Motor neuron (in vitro differentiated cells): ENCODE measurements around the gene KLHL29. TPM values are rescaled to one million over a fixed set of nuclear protein-coding genes. Genes with fewer than 3 reads are reported as not detected.

ENCODE experiments used
- ATAC-seq, 8 experiments: fragments of 200-7000 bp; cut with Tn5 transposase; replicated peaks in 6 of 8; 2 replicates each; pipeline ENCODE4 v1.8.0; 2021; ENCODE audit warnings: mild to moderate bottlenecking in 8 of 8, moderate library complexity in 8 of 8
- H3K27ac ChIP-seq, 2 donors: fragments of 250-450 bp; sonication (Bioruptor Pico); 2 replicates each; pipeline ENCODE4 v1.9.0; 2021; ENCODE audit warnings: antibody characterized with exemption in 2 of 2, mild to moderate bottlenecking in 2 of 2, moderate library complexity in 1 of 2
- H3K4me1 ChIP-seq, 2 donors: fragments of 250-450 bp; sonication (Bioruptor Pico); replicated peaks in 1 of 2; 2 replicates each; pipeline ENCODE4 v1.6.1; 2021; ENCODE audit warnings: antibody characterized with exemption in 2 of 2, mild to moderate bottlenecking in 2 of 2, moderate library complexity in 1 of 2
- H3K4me3 ChIP-seq, 5 donors: fragments of 250-450 bp; sonication (Bioruptor Pico); 2 replicates each; pipeline ENCODE4 v1.9.0; 2021; ENCODE audit warnings: antibody characterized with exemption in 5 of 5, mild to moderate bottlenecking in 5 of 5, moderate library complexity in 4 of 5
- WGBS, 10 experiments: fragments of 450-650 bp; shearing (Covaris generic); methylation state at CpG; one replicate each; pipeline ENCODE4 v1.0.0; 2022; 5-methylcytosine and 5-hydroxymethylcytosine counted together
- in situ Hi-C, 9 experiments: fragments of 400-800 bp; cut with MboI; loops; one replicate each; pipeline ENCODE4 v1.15.0; 2021; ENCODE audit warnings: low sequenced_read_pairs in 9 of 9, low pct_unique_long_range_greater_than_20kb in 2 of 9; ENCODE audit not compliant: unreplicated experiment in 9 of 9
- total RNA-seq, 8 experiments: library from RNA; unstranded; fragments of 300-600 nt; gene quantifications; 2 replicates each; pipeline versions ENCODE4 v1.2.3 to v1.2.4, GENCODE V29; 2022

The KLHL29 gene
- total RNA-seq, 8 experiments from 2014 or later, result 4.1 to 58.7 (median 5.4) TPM

- H3K27ac ChIP-seq, result no peak overlapping the region
- no peak for ATAC-seq
- WGBS, 10 experiments, result 27 to 100% (median 95%) methylated on average over 1 to 12 of the region's 16 CpGs; no CpG with 5 or more reads in 1 of the 10 experiments
- H3K4me3 ChIP-seq, result no peak overlapping the region
- peaks cover 19 to 29% of the 10 kb centered on the region in 2 donors for H3K4me1 ChIP-seq
- in situ Hi-C loops, result no loop called here
Observed at GRCh38 chr2:23525137-23525765, 140.3 kb downstream of the KLHL29 start.

DNA sequence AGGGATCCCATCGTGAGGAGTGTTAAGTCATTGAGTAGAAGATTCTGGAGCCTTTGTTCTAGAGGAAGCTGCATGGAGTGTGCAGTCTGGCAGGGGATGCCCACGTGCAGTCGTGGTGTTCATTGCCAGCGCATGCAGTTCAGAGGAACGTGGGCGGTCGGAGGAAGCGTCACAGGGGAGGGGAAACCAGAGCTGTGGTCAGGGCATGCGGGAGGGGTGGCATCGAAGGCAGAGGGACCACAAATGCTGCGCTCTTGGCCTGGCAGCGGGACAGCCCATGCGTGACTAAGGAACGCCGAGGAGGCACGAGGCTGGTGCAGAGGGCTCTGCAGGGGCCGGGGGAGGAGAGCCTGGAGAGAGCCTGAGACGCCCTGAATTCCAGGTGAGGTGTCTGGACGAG lies 141.1 kb downstream of the KLHL29 start:
- in situ Hi-C loops, result no loop called here
- 90 to 100% (median 91%) methylated on average over 1 to 12 of the region's 19 CpGs; no CpG with 5 or more reads in 5 of the 10 experiments for WGBS, 10 experiments
- ATAC-seq, result no peak

GRCh38 chr2:23526835-23527790 lies 142.1 kb downstream of the KLHL29 start:
- 33 to 95% (median 89%) methylated on average over 1 to 10 of the region's 25 CpGs; no CpG with 5 or more reads in 4 of the 10 experiments for WGBS, 10 experiments
- ATAC-seq, result no peak
- in situ Hi-C loops, result no loop called here
- Histone ChIP-seq H3K4me3 (no peak overlapping the region), H3K27ac (no peak overlapping the region), H3K4me1 (peaks cover 33 to 34% of the 10 kb centered on the region in 2 donors)

More for the DNA sequence above, 141.1 kb downstream of the KLHL29 start:
- H3K27ac ChIP-seq, result no peak overlapping the region
- H3K4me1 ChIP-seq, result peaks cover 25 to 32% of the 10 kb centered on the region in 2 donors
- H3K4me3 ChIP-seq, result no peak overlapping the region

- WGBS, 10 experiments, result 80 to 100% (median 92%) methylated on average over 1 to 12 of the region's 12 CpGs; no CpG with 5 or more reads in 2 of the 10 experiments
- no peak for ATAC-seq
- in situ Hi-C loops, result no loop called here
- H3K4me3 ChIP-seq, result no peak overlapping the region
- peaks cover 40 to 43% of the 10 kb centered on the region in 2 donors for H3K4me1 ChIP-seq
- H3K27ac ChIP-seq, result no peak overlapping the region
Observed at GRCh38 chr2:23528171-23528570, 143.2 kb downstream of the KLHL29 start.

DNA sequence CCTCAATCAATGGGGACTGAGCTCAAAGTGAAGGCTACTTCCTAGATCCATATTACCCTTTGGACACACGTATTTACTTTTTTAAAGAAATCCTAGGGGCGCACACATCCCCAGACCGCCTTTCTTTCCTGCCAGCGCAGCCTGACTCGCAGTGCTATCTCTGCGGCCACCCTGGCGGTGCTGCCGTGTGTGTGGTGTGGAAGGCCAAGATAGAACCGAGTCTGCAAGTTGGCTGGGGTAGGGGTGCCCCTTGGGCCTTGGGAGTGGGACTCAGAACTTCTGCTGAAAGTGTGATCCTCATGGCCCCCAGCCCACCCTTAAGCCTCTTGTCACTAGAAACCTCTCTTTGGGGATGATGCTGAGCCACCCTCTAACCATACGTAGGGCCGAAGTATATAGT lies 143.7 kb downstream of the KLHL29 start:
- H3K4me1 ChIP-seq, result peaks cover 40 to 44% of the 10 kb centered on the region in 2 donors
- no peak overlapping the region for H3K27ac ChIP-seq
- no peak for ATAC-seq
- in situ Hi-C loops, result no loop called here
- H3K4me3 ChIP-seq, result no peak overlapping the region
- WGBS, 10 experiments, result 60 to 100% (median 93%) methylated on average over 1 to 10 of the region's 11 CpGs; no CpG with 5 or more reads in 2 of the 10 experiments

DNA sequence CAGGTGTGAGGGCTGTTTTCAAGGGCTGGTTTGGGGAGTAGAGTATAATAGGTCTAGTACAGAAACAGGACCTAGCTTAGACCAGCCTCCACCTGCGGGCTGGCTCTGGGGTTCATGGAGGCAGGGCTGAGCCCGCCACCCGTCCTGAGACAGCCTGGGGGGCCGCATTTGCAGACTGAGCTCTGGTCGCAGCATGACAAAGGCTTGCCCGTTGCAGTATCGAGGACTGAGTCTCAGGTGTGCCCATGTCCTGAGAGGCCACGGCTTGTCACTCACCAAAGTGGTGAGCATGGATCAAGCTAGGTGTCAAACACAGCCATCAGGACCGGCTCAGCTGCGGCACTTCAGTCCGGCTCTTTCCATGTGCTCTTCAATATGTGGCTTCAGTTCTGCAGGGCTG lies 144.7 kb downstream of the KLHL29 start:
- in situ Hi-C loops, result no loop called here
- Histone ChIP-seq H3K27ac (no peak overlapping the region), H3K4me3 (no peak overlapping the region), H3K4me1 (peaks cover 30 to 37% of the 10 kb centered on the region in 2 donors)
- no peak for ATAC-seq
- WGBS, 10 experiments, result 82 to 100% (median 92%) methylated on average over 2 to 7 of the region's 11 CpGs; no CpG with 5 or more reads in 6 of the 10 experiments

GRCh38 chr2:23530206-23530908 lies 145.4 kb downstream of the KLHL29 start:
- Histone ChIP-seq H3K4me3 (no peak overlapping the region), H3K4me1 (peaks cover 28 to 37% of the 10 kb centered on the region in 2 donors), H3K27ac (no peak overlapping the region)
- peak in 3 of 8 experiments; percentile 22 to 32 (median 22) for ATAC-seq
- in situ Hi-C loops, result no loop called here
- WGBS, 10 experiments, result 27 to 100% (median 54%) methylated on average over 1 to 6 of the region's 12 CpGs; no CpG with 5 or more reads in 2 of the 10 experiments

DNA sequence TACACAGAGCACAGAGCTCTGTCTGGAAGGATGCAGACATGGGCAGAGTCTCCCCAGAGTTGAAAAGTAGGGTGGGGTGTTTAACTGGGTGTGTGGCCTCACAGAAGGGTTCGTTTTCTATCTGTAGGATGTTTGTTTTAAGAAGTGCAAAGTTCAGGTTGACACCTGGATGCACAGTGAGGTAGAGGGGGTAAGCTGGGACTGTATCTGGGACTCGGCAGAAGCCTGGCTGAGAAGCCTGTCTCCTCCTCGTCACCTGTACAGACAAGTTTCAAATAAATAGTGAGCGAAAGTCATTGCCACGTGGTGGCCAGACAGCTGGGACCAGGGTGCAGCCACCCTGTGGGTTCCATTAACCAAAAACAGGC lies 145.9 kb downstream of the KLHL29 start:
- H3K4me1 ChIP-seq, result peaks cover 28 to 37% of the 10 kb centered on the region in 2 donors
- WGBS, 10 experiments, result 80 to 100% (median 93%) methylated on average over 1 to 3 of the region's 5 CpGs; no CpG with 5 or more reads in 5 of the 10 experiments
- ATAC-seq, result no peak
- no peak overlapping the region for H3K27ac ChIP-seq
- no peak overlapping the region for H3K4me3 ChIP-seq
- in situ Hi-C loops, result no loop called here

GRCh38 chr2:23531280-23531679 lies 146.3 kb downstream of the KLHL29 start:
- peaks cover 28 to 37% of the 10 kb centered on the region in 2 donors for H3K4me1 ChIP-seq
- WGBS, 10 experiments, result 50 to 100% (median 84%) methylated on average over 1 to 7 of the region's 11 CpGs; no CpG with 5 or more reads in 4 of the 10 experiments
- no peak overlapping the region for H3K27ac ChIP-seq
- no peak overlapping the region for H3K4me3 ChIP-seq
- in situ Hi-C loops, result no loop called here
- ATAC-seq, result no peak

DNA sequence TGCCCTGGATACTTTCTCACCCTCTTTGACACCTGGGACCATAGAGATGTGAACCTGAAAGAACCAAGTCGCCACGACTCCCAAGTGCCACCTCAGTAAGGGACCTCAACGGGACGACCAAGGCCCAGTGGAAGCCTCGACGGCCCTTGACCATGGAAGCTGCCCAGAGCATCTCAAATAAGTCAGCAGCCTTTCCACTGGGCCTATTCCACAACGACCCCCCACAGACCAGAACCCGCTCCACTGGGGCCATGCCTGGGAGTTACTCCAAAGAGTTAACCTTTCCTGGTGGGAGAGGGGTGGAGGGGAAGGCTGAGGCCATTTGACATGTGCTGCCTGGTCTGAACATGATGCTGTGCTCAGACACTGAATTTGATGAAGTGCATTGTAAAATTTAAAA lies 146.9 kb downstream of the KLHL29 start:
- Histone ChIP-seq H3K4me3 (no peak overlapping the region), H3K4me1 (peaks cover 28 to 37% of the 10 kb centered on the region in 2 donors), H3K27ac (no peak overlapping the region)
- no peak for ATAC-seq
- in situ Hi-C loops, result no loop called here
- WGBS, 10 experiments, result 80% methylated on average over 8 of the region's 8 CpGs; no CpG with 5 or more reads in 9 of the 10 experiments

GRCh38 chr2:23532391-23533337 lies 147.7 kb downstream of the KLHL29 start:
- peak overlapping the region in 1 of 2 donors; percentile 48 for H3K27ac ChIP-seq
- peaks cover 28 to 37% of the 10 kb centered on the region in 2 donors for H3K4me1 ChIP-seq
- ATAC-seq, result peak in 5 of 8 experiments; percentile 77 to 85 (median 82)
- in situ Hi-C loops, result no loop called here
- 20 to 100% (median 78%) methylated on average over 1 to 11 of the region's 23 CpGs; no CpG with 5 or more reads in 5 of the 10 experiments for WGBS, 10 experiments
- H3K4me3 ChIP-seq, result no peak overlapping the region

DNA sequence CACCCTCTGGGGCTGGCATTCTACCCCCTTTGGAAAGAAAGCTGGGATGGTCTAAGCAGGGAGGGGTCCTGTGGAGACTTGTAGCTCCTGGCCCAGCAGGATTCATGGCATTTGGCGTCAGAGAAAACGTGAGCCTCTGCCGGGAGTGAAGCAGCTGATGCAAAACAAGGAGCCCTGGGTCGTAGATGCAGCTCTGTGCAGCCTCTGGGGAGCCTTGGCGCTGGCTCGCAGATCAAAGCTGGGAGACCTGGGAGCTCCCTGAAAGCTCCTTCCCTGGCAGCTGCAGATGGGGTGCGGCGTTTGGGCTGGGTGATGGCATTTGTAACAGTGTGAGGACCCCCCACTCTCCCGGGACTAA lies 148.3 kb downstream of the KLHL29 start:
- ATAC-seq, result peak in 5 of 8 experiments; percentile 66 to 83 (median 69)
- in situ Hi-C loops, result no loop called here
- H3K4me3 ChIP-seq, result no peak overlapping the region
- 12 to 100% (median 67%) methylated on average over 1 to 5 of the region's 9 CpGs; no CpG with 5 or more reads in 4 of the 10 experiments for WGBS, 10 experiments
- peaks cover 28 to 37% of the 10 kb centered on the region in 2 donors for H3K4me1 ChIP-seq
- H3K27ac ChIP-seq, result peak overlapping the region in 1 of 2 donors; percentile 48
